ENCODE measurements around the gene TMEM120A.

Gene TMEM120A

GRCh38 chr7:75971961-75972763, 22.2 kb downstream of the TMEM120A start:
- no peak for DNase-seq
- H3K9me3 Mint-ChIP-seq = no peaks in the 10 kb centered on the region
- H3K4me1 Mint-ChIP-seq = no peaks in the 10 kb centered on the region
- no peak overlapping the region for H3K4me3 Mint-ChIP-seq
- no peak for ATAC-seq
- H3K27ac Mint-ChIP-seq = no peak overlapping the region
- no peaks in the 10 kb centered on the region for H3K27me3 Mint-ChIP-seq

GRCh38 chr7:75971309-75971960, 23.0 kb downstream of the TMEM120A start:
- no peaks in the 10 kb centered on the region for H3K9me3 Mint-ChIP-seq
- no peaks in the 10 kb centered on the region for H3K27me3 Mint-ChIP-seq
- H3K4me3 Mint-ChIP-seq = no peak overlapping the region
- ATAC-seq (no peak), DNase-seq (no peak)
- H3K27ac Mint-ChIP-seq = peak overlapping the region in 1 of 2 donors; percentile 16
- no peaks in the 10 kb centered on the region for H3K4me1 Mint-ChIP-seq

- H3K27me3 Mint-ChIP-seq = no peaks in the 10 kb centered on the region
- H3K4me3 Mint-ChIP-seq = no peak overlapping the region
- H3K27ac Mint-ChIP-seq = no peak overlapping the region
- no peaks in the 10 kb centered on the region for H3K4me1 Mint-ChIP-seq
- DNase-seq (no peak), ATAC-seq (no peak)
- H3K9me3 Mint-ChIP-seq = no peaks in the 10 kb centered on the region
Measured at GRCh38 chr7:75969704-75970498, 24.5 kb downstream of the TMEM120A start.

- ATAC-seq = no peak
Measured at GRCh38 chr7:75969182-75969581, 25.2 kb downstream of the TMEM120A start.

GRCh38 chr7:75968561-75969001, 25.8 kb downstream of the TMEM120A start:
- ATAC-seq = no peak
- Mint-ChIP-seq H3K9me3 (no peaks in the 10 kb centered on the region), H3K27ac (peak overlapping the region in 1 of 2 donors; percentile 48), H3K4me3 (no peak overlapping the region), H3K27me3 (no peaks in the 10 kb centered on the region), H3K4me1 (no peaks in the 10 kb centered on the region)
- DNase-seq = no peak

More at GRCh38 chr7:75969182-75969581, 25.2 kb downstream of the TMEM120A start:
- no peak overlapping the region for H3K27ac Mint-ChIP-seq
- H3K4me3 Mint-ChIP-seq = no peak overlapping the region
- no peak for DNase-seq
- no peaks in the 10 kb centered on the region for H3K27me3 Mint-ChIP-seq
- H3K9me3 Mint-ChIP-seq = no peaks in the 10 kb centered on the region
- no peaks in the 10 kb centered on the region for H3K4me1 Mint-ChIP-seq

GRCh38 chr7:75968012-75968411, 26.4 kb downstream of the TMEM120A start:
- Mint-ChIP-seq H3K4me1 (no peaks in the 10 kb centered on the region), H3K9me3 (no peaks in the 10 kb centered on the region), H3K4me3 (no peak overlapping the region), H3K27ac (no peak overlapping the region), H3K27me3 (no peaks in the 10 kb centered on the region)
- ATAC-seq (no peak), DNase-seq (no peak)

GRCh38 chr7:75967487-75967997, 26.9 kb downstream of the TMEM120A start:
- no peak overlapping the region for H3K4me3 Mint-ChIP-seq
- H3K9me3 Mint-ChIP-seq = no peaks in the 10 kb centered on the region
- H3K4me1 Mint-ChIP-seq = no peaks in the 10 kb centered on the region
- no peaks in the 10 kb centered on the region for H3K27me3 Mint-ChIP-seq
- H3K27ac Mint-ChIP-seq = no peak overlapping the region
- DNase-seq = no peak
- no peak for ATAC-seq

GRCh38 chr7:75967055-75967454, 27.3 kb downstream of the TMEM120A start:
- DNase-seq = no peak
- Mint-ChIP-seq H3K27me3 (no peaks in the 10 kb centered on the region), H3K4me1 (no peaks in the 10 kb centered on the region), H3K4me3 (no peak overlapping the region), H3K27ac (no peak overlapping the region), H3K9me3 (no peaks in the 10 kb centered on the region)
- no peak for ATAC-seq

GRCh38 chr7:75966190-75966961, 28.0 kb downstream of the TMEM120A start:
- no peak overlapping the region for H3K4me3 Mint-ChIP-seq
- no peaks in the 10 kb centered on the region for H3K27me3 Mint-ChIP-seq
- H3K27ac Mint-ChIP-seq = no peak overlapping the region
- ATAC-seq (no peak), DNase-seq (no peak)
- no peaks in the 10 kb centered on the region for H3K4me1 Mint-ChIP-seq
- H3K9me3 Mint-ChIP-seq = no peaks in the 10 kb centered on the region

- H3K4me3 Mint-ChIP-seq = no peak overlapping the region
- ATAC-seq (no peak), DNase-seq (no peak)
- peak overlapping the region in 1 of 2 donors; percentile 49 for H3K27ac Mint-ChIP-seq
- no peaks in the 10 kb centered on the region for H3K27me3 Mint-ChIP-seq
- H3K4me1 Mint-ChIP-seq = no peaks in the 10 kb centered on the region
- no peaks in the 10 kb centered on the region for H3K9me3 Mint-ChIP-seq
Measured at GRCh38 chr7:75965617-75966016, 28.8 kb downstream of the TMEM120A start.

GRCh38 chr7:75963381-75963995, 30.9 kb downstream of the TMEM120A start:
- Mint-ChIP-seq H3K4me3 (no peak overlapping the region), H3K27ac (peak overlapping the region in 1 of 2 donors; percentile 48), H3K9me3 (no peaks in the 10 kb centered on the region), H3K27me3 (no peaks in the 10 kb centered on the region), H3K4me1 (no peaks in the 10 kb centered on the region)
- ATAC-seq = no peak
- DNase-seq = no peak

GRCh38 chr7:75962607-75963380, 31.6 kb downstream of the TMEM120A start:
- Mint-ChIP-seq H3K9me3 (no peaks in the 10 kb centered on the region), H3K27me3 (no peaks in the 10 kb centered on the region), H3K27ac (peak overlapping the region in 1 of 2 donors; percentile 69), H3K4me3 (no peak overlapping the region), H3K4me1 (no peaks in the 10 kb centered on the region)
- ATAC-seq (no peak), DNase-seq (no peak)

- ATAC-seq = no peak
- DNase-seq = no peak
- Mint-ChIP-seq H3K4me3 (no peak overlapping the region), H3K27me3 (no peaks in the 10 kb centered on the region), H3K9me3 (no peaks in the 10 kb centered on the region), H3K4me1 (no peaks in the 10 kb centered on the region), H3K27ac (no peak overlapping the region)
Measured at GRCh38 chr7:75961218-75961617, 33.2 kb downstream of the TMEM120A start.

- no peak overlapping the region for H3K4me3 Mint-ChIP-seq
- ATAC-seq (no peak), DNase-seq (no peak)
- no peaks in the 10 kb centered on the region for H3K4me1 Mint-ChIP-seq
- no peaks in the 10 kb centered on the region for H3K9me3 Mint-ChIP-seq
- peak overlapping the region in 1 of 2 donors; percentile 27 for H3K27ac Mint-ChIP-seq
- no peaks in the 10 kb centered on the region for H3K27me3 Mint-ChIP-seq
Measured at GRCh38 chr7:75960372-75960771, 34.0 kb downstream of the TMEM120A start.

Data from stimulated activated naive CD8-positive, alpha-beta T cell treated with anti-CD3 and anti-CD28 coated beads, Interleukin-15, amount 100 ng/mL, for 72 hours (primary cell).